BLaER1 treated with 17β-estradiol and CSF1 and Interleukin-3, amounts not matched to agents 10 nM and 100 nM (cell line): ENCODE data around the gene LAMA4.
A peak's percentile ranks its signal among the peaks of the same experiment; 100 is the strongest.
"Not testable (repeated sequence)": the region's sequence is repeated elsewhere in the genome, so short reads cannot be mapped to it uniquely, and the experiment has no call there.

ENCODE experiments used
- H3K27ac ChIP-seq, 11 experiments: shearing (Covaris generic); formaldehyde crosslinking; 2 replicates each; pipeline ENCODE4 v1.8.1; 2022
- H3K27me3 ChIP-seq, 11 experiments: shearing (Covaris generic); formaldehyde crosslinking; 2 replicates each; pipeline ENCODE4 v1.8.1; 2022
- H3K36me3 ChIP-seq, 11 experiments: shearing (Covaris generic); formaldehyde crosslinking; 2 replicates each; pipeline ENCODE4 v1.8.1; 2022
- H3K4me1 ChIP-seq, 10 experiments: shearing (Covaris generic); formaldehyde crosslinking; 2 replicates each; pipeline ENCODE4 v1.8.1; 2022
- H3K4me2 ChIP-seq, 11 experiments: shearing (Covaris generic); formaldehyde crosslinking; 2 replicates each; pipeline ENCODE4 v1.8.1; 2022
- H3K4me3 ChIP-seq, 10 experiments: shearing (Covaris generic); formaldehyde crosslinking; 2 replicates each; pipeline ENCODE4 v1.8.1; 2022
- H3K9ac ChIP-seq, 11 experiments: shearing (Covaris generic); formaldehyde crosslinking; 2 replicates each; pipeline ENCODE4 v1.8.1; 2022
- H3K9me3 ChIP-seq, 11 experiments: shearing (Covaris generic); formaldehyde crosslinking; replicated peaks in 1 of 11; 2 replicates each; pipeline ENCODE4 v1.8.1; 2022
- H4K20me1 ChIP-seq, 11 experiments: shearing (Covaris generic); formaldehyde crosslinking; 2 replicates each; pipeline ENCODE4 v1.8.1; 2022
- Cebpa-rat ChIP-seq, 11 experiments: shearing (Covaris generic); IDR thresholded peaks; 2 replicates each; pipeline ENCODE4 v1.8.1; 2022

LAMA4 gene

GRCh38 chr6:112116221-112116620 lies 138.1 kb downstream of the LAMA4 start:
- no peak overlapping the region for H3K27ac ChIP-seq
- no peaks in the 10 kb centered on the region for H3K9me3 ChIP-seq
- no peak for TF ChIP-seq Cebpa-rat (IDR thresholded peaks at IDR 0.05)
- H4K20me1 ChIP-seq = no peaks in the 10 kb centered on the region
- H3K36me3 ChIP-seq = no peaks in the 10 kb centered on the region
- H3K4me2 ChIP-seq = no peak overlapping the region
- H3K9ac ChIP-seq = no peak overlapping the region
- H3K4me3 ChIP-seq = no peak overlapping the region
- peaks cover 0 to 13% (median 3%) of the 10 kb centered on the region in 10 experiments; a peak in 10 of 20 replicates for H3K4me1 ChIP-seq
- peaks cover 0 to 13% (median 0%) of the 10 kb centered on the region in 11 experiments; a peak in 2 of 22 replicates for H3K27me3 ChIP-seq

GRCh38 chr6:112114577-112115223 lies 139.7 kb downstream of the LAMA4 start:
- no peak for TF ChIP-seq Cebpa-rat (IDR thresholded peaks at IDR 0.05)
- H3K4me1 ChIP-seq = peaks cover 0 to 13% (median 3%) of the 10 kb centered on the region in 10 experiments; a peak in 10 of 20 replicates
- H3K9me3 ChIP-seq = no peaks in the 10 kb centered on the region
- H3K4me3 ChIP-seq = no peak overlapping the region
- H4K20me1 ChIP-seq = no peaks in the 10 kb centered on the region
- H3K27me3 ChIP-seq = peaks cover 0 to 11% (median 0%) of the 10 kb centered on the region in 11 experiments; a peak in 2 of 22 replicates
- no peak overlapping the region for H3K9ac ChIP-seq
- no peaks in the 10 kb centered on the region for H3K36me3 ChIP-seq
- no peak overlapping the region for H3K27ac ChIP-seq
- H3K4me2 ChIP-seq = no peak overlapping the region

DNA sequence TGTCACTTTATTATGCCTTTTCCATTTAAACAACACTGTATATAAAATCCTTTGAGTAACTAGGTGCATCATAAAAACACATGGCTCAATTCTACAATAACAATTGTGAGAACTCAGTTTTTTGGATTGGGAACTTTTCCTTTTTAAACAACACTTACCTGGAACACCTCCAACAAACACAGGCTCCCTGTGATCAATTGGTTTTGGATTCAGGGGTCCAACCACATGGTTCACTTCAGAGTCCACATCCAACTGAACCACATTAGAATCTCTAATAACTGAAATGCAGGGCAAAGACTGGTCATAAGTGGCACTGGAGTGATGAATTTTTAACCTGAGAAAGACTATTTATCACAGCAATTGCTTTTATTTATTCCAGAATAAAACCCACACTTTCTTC lies 140.4 kb downstream of the LAMA4 start:
- Histone ChIP-seq H3K9me3 (no peaks in the 10 kb centered on the region), H3K36me3 (no peaks in the 10 kb centered on the region), H3K9ac (no peak overlapping the region), H4K20me1 (no peaks in the 10 kb centered on the region), H3K27ac (no peak overlapping the region), H3K4me1 (peaks cover 0 to 13% (median 3%) of the 10 kb centered on the region in 10 experiments; a peak in 10 of 20 replicates), H3K27me3 (peaks cover 0 to 11% (median 0%) of the 10 kb centered on the region in 11 experiments; a peak in 1 of 22 replicates), H3K4me3 (no peak overlapping the region), H3K4me2 (no peak overlapping the region)
- TF ChIP-seq Cebpa-rat (IDR thresholded peaks at IDR 0.05) = no peak

DNA sequence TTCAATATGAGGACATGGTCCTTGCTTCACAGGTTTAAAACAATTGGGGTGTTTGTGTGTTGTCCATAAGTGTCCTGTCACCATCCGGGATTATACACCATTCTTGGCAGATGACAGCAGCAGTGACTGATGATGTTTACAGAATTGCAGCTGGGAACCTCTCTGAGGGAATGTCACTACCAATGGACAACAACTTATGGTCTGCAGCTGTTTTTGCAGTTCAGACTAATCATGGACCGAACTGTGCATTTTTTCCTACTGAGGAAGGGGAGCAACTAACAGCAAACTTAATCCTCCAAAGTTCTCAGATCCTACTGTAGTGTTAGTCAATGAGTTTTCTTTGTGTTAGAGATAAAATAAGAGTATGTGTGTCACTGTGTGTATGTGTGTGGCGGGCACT lies 140.9 kb downstream of the LAMA4 start:
- Histone ChIP-seq H3K9me3 (no peaks in the 10 kb centered on the region), H3K36me3 (no peaks in the 10 kb centered on the region), H3K4me3 (no peak overlapping the region), H3K4me2 (no peak overlapping the region), H3K4me1 (peaks cover 0 to 13% (median 3%) of the 10 kb centered on the region in 10 experiments; a peak in 10 of 20 replicates), H3K27me3 (peaks cover 0 to 11% (median 0%) of the 10 kb centered on the region in 11 experiments; a peak in 1 of 22 replicates), H3K27ac (no peak overlapping the region), H3K9ac (no peak overlapping the region), H4K20me1 (no peaks in the 10 kb centered on the region)
- no peak for TF ChIP-seq Cebpa-rat (IDR thresholded peaks at IDR 0.05)

GRCh38 chr6:112109262-112109661 lies 145.1 kb downstream of the LAMA4 start:
- no peaks in the 10 kb centered on the region for H3K36me3 ChIP-seq
- TF ChIP-seq Cebpa-rat (IDR thresholded peaks at IDR 0.05) = no peak

GRCh38 chr6:112106562-112106961 lies 147.8 kb downstream of the LAMA4 start:
- Histone ChIP-seq H3K9ac (no peak overlapping the region), H3K9me3 (peaks cover 0 to 6% (median 0%) of the 10 kb centered on the region in 11 experiments; a peak in 1 of 22 replicates), H3K27me3 (no peaks in the 10 kb centered on the region), H3K4me3 (no peak overlapping the region), H3K27ac (no peak overlapping the region), H4K20me1 (no peaks in the 10 kb centered on the region), H3K4me1 (no peaks in the 10 kb centered on the region), H3K4me2 (no peak overlapping the region), H3K36me3 (peaks cover 0 to 5% (median 0%) of the 10 kb centered on the region in 11 experiments; a peak in 1 of 22 replicates)
- no peak for TF ChIP-seq Cebpa-rat (IDR thresholded peaks at IDR 0.05)

More at GRCh38 chr6:112109262-112109661, 145.1 kb downstream of the LAMA4 start:
- Histone ChIP-seq H3K4me1 (no peaks in the 10 kb centered on the region), H3K4me2 (no peak overlapping the region), H3K9ac (no peak overlapping the region), H3K9me3 (peaks cover 0 to 6% (median 0%) of the 10 kb centered on the region in 11 experiments; a peak in 1 of 22 replicates), H3K27ac (no peak overlapping the region), H3K4me3 (no peak overlapping the region), H3K27me3 (no peaks in the 10 kb centered on the region), H4K20me1 (no peaks in the 10 kb centered on the region)

DNA sequence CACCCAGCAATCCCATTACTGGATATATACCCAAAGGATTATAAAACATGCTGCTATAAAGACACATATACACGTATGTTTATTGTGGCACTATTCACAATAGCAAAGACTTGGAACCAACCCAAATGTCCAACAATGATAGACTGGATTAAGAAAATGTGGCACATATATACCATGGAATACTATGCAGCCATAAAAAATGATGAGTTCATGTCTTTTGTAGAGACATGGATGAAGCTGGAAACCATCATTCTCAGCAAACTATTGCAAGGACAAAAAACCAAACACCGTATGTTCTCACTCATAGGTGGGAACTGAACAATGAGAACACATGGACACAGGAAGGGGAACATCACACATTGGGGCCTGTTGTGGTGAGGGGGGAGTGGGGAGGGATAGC lies 148.3 kb downstream of the LAMA4 start:
- H3K27me3 ChIP-seq, H3K36me3 ChIP-seq, H4K20me1 ChIP-seq, H3K4me1 ChIP-seq, H3K27ac ChIP-seq, H3K9me3 ChIP-seq, H3K4me3 ChIP-seq, H3K9ac ChIP-seq, H3K4me2 ChIP-seq: not testable (repeated sequence)

GRCh38 chr6:112100561-112100960 lies 153.8 kb downstream of the LAMA4 start:
- peaks cover 0 to 6% (median 0%) of the 10 kb centered on the region in 11 experiments; a peak in 1 of 22 replicates for H3K9me3 ChIP-seq
- peaks cover 0 to 17% (median 0%) of the 10 kb centered on the region in 11 experiments; a peak in 3 of 22 replicates for H3K36me3 ChIP-seq
- H4K20me1 ChIP-seq = no peaks in the 10 kb centered on the region
- no peak overlapping the region for H3K4me2 ChIP-seq
- H3K27ac ChIP-seq = no peak overlapping the region
- H3K9ac ChIP-seq = no peak overlapping the region
- no peaks in the 10 kb centered on the region for H3K27me3 ChIP-seq
- TF ChIP-seq Cebpa-rat (IDR thresholded peaks at IDR 0.05) = no peak
- no peak overlapping the region for H3K4me3 ChIP-seq
- H3K4me1 ChIP-seq = no peaks in the 10 kb centered on the region

GRCh38 chr6:112096901-112097300 lies 157.5 kb downstream of the LAMA4 start:
- no peak overlapping the region for H3K9ac ChIP-seq
- H3K4me3 ChIP-seq = no peak overlapping the region
- peaks cover 0 to 13% (median 0%) of the 10 kb centered on the region in 11 experiments; a peak in 2 of 22 replicates for H3K36me3 ChIP-seq
- H3K27me3 ChIP-seq = no peaks in the 10 kb centered on the region
- no peak for TF ChIP-seq Cebpa-rat (IDR thresholded peaks at IDR 0.05)
- H3K27ac ChIP-seq = no peak overlapping the region
- no peak overlapping the region for H3K4me2 ChIP-seq
- H3K4me1 ChIP-seq = no peaks in the 10 kb centered on the region
- H4K20me1 ChIP-seq = no peaks in the 10 kb centered on the region
- H3K9me3 ChIP-seq = no peaks in the 10 kb centered on the region

DNA sequence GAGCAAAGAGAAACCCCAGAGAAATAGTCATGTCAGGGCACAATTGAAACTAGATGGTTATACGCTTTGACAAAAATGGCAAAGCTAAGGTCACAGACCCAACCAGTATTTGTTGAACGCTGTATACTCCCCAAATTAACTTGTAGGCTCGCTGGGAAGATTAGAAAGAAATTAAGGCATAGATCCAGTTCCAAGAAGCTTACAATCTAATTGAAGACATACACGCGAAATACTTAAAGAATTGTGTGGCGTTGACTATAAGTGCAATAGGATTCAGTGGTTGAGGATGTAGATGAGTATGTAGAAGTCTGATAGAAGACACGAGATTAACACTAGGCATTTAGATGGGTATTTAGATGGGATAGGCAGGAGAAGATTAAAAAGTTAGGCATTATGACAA lies 166.5 kb downstream of the LAMA4 start:
- peak overlapping the region; percentile 72 to 88 (median 83) for H3K9ac ChIP-seq
- H3K36me3 ChIP-seq = peaks cover 0 to 24% (median 14%) of the 10 kb centered on the region in 11 experiments; a peak in 8 of 22 replicates
- H3K27ac ChIP-seq = peak overlapping the region in 8 of 11 experiments; percentile 62 to 79 (median 74); a peak in 12 of 22 replicates
- peak overlapping the region; percentile 65 to 93 (median 85) for H3K4me2 ChIP-seq
- H3K9me3 ChIP-seq = no peaks in the 10 kb centered on the region
- peak overlapping the region; percentile 74 to 91 (median 83) for H3K4me3 ChIP-seq
- H3K27me3 ChIP-seq = no peaks in the 10 kb centered on the region
- no peak for TF ChIP-seq Cebpa-rat (IDR thresholded peaks at IDR 0.05)
- H3K4me1 ChIP-seq = peaks cover 5 to 17% (median 13%) of the 10 kb centered on the region in 10 experiments; a peak in 19 of 20 replicates
- no peaks in the 10 kb centered on the region for H4K20me1 ChIP-seq
